CD1c-positive myeloid dendritic cell (primary cell): ENCODE measurements around the gene CAP2.
"Not testable (repeated sequence)": the region's sequence is repeated elsewhere in the genome, so short reads cannot be mapped to it uniquely, and the experiment has no call there.

Experiments used
- DNase-seq: peaks from one replicate; pipeline ENCODE4 v3.0.0-alpha.2; 2016; ENCODE audit errors: extremely low spot score

CAP2 gene

DNA sequence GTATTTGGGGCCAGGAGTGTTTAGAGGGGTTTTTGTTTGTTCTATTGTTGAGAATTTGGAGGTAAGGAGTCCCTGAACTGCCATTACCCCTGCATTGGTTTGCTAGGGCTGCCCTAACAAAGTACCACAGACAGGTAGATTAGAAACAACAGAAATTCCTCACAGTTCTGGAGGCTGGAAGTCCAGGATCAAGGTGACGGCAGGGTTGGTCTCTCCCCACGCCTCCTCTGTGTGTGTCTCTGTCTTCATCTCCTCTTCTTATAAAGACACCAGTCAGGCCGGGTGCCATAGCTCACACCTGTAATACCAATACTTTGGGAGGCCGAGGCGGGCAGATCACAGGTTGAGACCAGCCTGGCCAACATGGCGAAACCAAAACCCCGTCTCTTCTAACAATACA, 109.7 kb downstream of the CAP2 start:
- DNase-seq, result no peak

DNA sequence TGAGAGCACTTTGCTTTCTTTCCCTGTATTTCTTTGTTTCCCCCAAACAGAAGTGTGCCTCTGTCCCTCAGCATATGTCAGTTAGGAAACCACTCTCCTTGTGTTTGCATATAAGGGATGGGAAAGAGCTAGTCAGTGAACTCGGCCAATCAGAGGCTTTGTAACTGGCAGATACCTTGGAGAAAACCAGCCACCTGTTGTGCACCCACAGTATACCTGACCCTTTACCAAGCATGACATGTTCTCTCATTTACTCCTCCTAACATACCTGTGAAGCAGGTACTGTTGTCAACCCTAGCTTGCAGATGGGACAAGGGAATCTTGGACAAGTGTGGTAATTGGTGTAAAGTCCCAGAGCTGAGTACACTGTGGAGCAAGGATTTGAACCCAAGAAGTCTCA, 110.6 kb downstream of the CAP2 start:
- no peak for DNase-seq

DNA sequence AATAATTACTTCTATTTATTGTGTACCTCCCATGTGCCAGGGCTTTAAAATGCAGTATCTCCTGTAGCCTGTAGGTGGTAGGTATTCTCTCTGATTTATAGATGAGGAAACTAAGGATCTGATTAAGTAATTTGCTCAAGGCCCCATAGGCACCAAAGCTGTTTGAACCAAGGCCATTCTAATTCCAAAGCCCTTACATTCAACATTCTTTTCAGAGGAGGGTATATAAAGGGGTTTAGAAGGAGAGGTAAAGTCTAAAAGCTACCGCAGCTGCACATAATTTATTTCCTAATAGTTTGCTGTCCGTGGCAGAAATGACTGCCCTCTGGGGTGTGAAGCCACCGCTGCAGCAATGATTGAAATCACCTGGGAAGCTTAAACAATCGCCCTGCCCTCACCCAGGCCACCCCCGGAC, 111.7 kb downstream of the CAP2 start:
- DNase-seq, result no peak

DNA sequence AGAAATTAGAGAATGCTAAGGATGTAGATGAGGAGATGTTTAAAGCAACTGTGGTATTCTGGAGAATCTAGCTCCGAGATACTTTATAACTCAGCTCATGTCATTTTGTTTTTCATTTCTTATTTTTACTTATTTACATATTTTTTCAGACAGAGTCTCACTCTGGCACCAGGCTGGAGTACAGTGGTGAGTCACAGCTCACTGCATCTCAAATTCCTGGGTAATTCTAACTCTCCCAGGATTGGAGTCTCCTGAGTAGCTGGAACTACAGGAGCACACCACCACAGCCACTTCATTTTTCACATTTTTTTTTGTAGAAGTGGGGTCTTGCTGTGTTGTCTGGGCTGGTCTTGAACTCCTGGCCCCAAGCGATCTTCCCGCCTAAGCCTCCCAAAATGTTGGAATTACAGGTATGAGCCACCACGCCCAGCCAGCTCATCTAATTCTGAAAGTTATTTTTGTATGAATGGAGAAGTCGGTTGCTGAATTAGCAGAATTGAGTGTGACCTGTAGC, 112.4 kb downstream of the CAP2 start:
- no peak for DNase-seq

DNA sequence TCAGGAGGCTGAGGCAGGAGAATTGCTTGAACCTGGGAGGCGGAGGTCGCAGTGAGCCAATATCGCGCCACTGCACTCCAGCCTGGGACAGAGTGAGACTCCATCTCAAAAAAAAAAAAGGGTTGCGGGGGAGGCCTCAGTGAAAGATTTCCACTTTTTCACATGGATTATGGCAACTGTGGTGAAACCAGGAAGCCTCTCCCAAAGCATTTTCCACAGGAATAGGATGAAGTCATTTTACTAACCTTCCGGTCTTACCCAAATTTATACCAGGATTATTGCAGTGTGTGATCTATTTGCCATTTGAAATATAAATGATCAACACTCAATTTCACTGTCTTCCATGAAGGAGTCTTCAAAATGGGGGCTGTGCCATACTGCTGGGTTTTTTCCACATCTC, 113.1 kb downstream of the CAP2 start:
- DNase-seq, result no peak

DNA sequence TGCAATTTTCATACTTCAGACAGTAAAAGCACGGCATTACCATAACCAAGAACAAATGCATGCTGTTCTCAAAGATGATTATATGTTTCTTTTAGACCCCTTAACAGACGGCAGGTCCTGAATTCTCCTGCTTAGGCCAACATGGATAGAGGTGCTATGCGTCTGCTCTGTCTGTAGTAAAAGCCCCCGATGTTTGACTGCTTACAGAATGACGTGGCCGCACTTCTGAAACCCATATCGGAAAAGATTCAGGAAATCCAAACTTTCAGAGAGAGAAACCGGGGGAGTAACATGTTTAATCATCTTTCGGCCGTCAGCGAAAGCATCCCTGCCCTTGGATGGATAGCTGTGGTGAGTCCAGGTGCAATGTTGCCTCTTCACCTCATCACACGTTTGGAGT, 113.6 kb downstream of the CAP2 start:
- no peak for DNase-seq

DNA sequence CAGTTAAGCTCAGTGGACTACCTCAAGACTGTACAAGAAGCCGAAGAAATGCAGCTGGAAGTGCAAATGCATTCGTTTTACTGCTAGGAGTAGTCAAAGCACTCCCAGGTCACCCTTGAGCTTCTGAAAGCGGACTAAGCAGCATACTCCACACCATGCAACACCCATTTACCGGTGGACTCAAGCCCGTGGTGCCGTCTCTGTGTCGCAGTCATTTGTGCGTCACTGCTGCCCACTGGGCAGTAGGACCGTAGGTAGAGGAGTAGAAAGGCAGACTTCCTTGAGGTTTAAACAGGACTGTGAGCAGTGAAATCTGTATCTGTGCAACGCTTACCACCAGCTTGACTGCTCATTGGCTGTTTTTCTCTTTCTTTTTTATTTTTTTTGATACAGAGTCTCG, 117.7 kb downstream of the CAP2 start:
- no peak for DNase-seq

DNA sequence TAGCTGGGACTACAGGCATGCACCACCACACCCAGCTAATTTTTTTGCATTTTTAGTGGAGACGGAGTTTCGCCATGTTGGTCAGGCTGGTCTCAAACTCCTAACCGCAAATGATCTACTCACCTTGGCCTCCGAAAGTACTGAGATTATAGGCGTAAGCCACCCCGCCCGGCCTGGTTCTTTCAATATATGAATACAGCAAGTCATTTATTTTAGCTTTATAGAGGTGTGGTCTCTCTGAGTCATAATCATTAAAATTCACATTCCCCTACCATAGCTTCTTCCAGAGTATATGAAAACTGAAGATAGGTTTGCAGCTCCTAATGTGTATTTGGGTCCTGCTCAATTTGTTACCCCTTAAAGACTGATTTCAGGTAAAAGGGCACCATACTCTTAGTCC, 118.2 kb downstream of the CAP2 start:
- DNase-seq, result no peak

DNA sequence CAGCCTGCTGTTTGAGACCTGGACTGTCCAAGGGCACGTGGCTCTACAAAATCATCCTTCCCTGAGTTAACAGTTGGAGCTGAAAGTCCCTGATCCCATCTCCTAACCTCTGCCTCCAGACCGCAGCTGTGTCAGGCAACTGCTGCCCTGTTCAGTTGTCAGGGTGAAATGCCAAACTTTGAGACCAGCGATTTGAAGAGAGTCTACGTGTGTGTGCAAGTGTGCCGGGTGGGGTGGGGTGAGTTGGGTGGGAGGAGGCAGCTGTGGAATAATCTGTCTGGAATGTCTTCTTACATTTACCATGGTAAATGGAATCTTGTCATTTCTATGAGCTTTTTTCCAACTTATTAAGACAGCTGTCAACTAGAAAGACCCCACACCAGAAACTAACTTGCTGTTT, 125.7 kb downstream of the CAP2 start:
- DNase-seq, result no peak

DNA sequence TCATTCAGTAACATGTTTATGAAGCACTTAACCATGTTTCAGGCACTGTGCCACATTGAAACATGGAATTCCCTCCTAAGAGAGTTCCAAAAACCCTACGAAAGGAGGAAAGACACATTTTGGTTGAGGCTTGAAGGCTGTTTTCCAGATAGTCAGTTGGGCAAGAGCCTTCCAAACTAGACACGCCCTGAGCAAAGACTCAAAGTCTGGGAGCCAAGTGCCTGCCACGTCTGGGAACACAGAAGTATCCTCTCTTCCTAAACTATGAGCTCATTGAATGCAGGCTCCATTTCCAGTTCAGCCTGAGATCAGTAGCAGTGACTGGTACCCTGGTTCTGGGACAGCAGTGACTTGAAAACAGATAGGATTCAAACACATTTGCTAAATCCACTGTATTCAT, 132.2 kb downstream of the CAP2 start:
- no peak for DNase-seq

DNA sequence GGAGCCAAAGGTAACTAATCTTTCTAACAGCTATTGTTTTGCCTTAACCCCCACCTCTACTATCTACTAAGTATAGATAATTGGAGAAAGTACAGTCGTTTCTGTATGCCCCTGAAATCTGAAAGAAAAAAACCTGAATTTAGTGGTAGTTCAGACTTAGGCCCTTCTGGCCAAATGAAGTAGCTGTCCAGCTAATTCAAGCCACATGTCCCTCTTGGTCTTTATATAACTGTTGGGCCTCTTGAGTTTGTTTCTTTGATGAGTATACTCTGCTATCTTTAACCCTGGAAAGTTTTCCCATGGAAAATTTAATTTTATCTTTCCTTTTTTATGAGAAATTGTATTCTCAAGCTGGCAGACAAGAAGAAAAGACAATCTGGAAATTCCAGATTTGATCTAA, 133.7 kb downstream of the CAP2 start:
- DNase-seq, result no peak

DNA sequence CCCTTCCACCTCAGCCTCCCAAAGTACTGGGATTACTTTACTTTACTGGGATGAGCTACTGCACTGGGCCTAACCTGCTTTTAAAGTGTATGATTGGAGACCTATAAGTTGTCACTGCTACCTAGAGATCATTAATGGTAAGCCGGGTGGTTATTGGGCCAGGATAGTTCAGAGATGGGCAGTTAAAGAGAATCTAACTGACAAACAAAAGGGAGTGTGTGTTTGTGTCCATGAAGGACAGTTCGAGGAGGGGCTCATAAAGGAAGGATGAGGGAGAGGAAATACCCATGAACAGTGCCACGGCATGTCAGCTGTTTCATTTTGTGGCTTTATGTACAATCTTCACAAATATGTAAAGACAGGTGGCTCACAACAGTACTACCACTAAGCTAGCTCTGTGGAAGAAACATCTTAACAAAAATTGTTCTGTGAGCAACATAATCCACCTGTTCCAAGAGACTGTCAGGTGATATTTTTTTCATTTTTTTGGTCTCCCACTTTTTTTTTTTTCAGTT, 137.0 kb downstream of the CAP2 start:
- DNase-seq, result no peak

DNA sequence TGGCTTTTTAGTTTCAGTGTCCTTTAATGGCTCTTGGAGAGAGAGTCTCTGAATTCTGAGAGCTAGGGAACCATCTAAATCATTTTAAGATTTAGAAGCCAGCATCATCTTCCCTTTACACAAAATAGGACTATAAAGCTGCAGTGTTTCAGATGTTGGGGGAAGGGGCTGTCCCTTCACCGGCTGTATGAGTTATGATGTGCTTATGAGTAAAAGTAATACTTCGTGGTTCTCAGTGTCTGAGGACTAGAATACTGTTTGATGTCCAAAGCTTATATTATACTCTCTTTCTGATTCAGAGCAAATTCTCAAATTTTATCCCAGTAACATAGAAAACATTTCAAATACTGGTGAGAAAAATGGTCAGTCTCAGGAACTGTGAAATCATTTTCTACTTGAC, 143.2 kb downstream of the CAP2 start:
- no peak for DNase-seq

DNA sequence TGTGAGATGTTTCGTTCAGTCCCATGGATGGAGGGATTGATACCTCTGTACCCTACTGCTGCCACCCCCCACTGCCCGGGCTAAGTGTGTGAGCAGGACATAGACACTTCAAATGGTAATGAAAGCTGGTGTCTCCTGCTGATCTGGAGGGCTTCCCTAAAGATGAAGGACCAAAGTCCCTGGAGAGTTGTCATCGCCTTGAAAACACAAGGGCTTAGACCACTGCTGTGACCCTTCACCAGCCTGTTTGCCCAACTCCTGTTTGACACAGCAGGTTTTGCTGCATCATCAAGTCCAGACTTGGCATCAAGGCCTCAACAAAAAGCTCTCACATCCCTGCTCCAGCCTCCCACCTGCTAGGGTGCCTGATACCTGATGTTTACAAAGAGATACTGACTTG, 148.8 kb downstream of the CAP2 start:
- DNase-seq, result no peak

DNA sequence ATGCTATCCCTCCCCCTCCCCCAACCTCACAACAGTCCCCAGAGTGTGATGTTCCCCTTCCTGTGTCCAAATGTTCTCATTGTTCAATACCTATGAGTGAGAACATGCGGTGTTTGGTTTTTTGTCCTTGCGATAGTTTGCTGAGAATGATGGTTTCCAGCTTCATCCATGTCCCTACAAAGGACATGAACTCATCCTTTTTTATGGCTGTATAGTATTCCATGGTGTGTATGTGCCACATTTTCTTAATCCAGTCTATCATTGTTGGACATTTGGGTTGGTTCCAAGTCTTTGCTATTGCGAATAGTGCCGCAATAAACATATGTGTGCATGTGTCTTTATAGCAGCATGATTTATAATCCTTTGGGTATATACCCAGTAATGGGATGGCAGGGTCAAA, 152.3 kb downstream of the CAP2 start:
- not testable (repeated sequence) for DNase-seq

DNA sequence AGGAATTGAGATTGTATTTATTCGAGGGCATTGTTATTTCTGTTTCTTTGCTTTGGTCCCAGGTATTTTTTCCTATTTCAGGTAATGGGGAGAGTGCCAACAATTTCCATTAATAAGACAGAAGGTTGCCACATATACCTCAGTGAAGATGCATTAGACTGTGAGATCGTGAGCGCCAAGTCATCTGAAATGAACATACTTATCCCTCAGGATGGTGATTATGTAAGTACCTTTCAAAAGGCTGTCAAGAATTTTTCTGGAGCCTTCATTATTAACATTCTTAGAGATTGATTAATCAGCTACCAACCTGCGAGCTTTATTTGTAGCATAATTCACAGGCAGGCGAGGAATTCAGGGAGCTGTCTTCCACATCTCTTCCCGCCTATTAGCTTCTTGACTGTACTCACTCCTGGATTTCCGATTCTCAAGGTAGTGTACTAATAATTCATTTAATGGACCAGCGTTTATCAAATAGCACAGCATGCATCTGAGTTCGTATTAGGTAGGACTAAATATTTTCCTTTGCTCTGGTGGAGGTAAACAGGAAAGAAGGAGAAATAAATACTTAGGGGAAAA, 158.1 kb downstream of the CAP2 start:
- DNase-seq, result no peak

DNA sequence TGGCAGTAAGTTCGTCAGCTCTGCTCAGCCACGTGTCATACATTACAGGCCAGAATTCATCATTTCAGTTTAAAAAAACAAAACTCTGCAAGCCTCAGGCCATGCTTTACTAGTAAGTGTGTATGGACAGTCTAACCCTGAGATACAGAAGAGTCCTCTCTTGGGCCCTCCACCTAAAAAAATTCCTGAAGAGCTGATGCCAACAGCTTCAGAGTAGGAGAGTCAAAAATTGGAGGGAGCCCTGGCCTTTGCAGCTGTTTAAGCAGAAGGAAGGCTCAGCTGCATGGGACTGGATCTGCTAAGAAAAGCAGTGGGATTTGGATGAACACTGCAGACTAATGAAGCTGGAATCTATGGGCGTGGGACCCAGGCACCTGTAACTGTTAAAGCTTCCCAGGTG, 159.5 kb downstream of the CAP2 start:
- no peak for DNase-seq

DNA sequence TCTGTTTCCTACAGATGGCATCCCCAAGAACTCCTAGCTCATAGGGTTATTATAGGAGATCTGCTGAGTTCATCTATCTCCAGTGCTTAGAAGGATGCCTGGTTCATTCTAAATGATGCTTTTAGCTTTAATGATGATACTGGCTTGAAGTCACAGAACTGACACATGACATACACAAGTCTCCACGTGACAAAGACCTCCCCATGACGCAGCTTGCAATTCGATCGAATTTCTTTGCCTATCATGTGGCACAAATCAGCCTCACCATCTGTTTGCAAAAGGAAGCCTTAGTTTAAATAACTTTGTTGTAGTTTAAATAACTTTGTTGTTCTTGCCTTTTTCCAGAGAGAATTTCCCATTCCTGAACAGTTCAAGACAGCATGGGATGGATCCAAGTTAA, 162.6 kb downstream of the CAP2 start:
- DNase-seq, result no peak

DNA sequence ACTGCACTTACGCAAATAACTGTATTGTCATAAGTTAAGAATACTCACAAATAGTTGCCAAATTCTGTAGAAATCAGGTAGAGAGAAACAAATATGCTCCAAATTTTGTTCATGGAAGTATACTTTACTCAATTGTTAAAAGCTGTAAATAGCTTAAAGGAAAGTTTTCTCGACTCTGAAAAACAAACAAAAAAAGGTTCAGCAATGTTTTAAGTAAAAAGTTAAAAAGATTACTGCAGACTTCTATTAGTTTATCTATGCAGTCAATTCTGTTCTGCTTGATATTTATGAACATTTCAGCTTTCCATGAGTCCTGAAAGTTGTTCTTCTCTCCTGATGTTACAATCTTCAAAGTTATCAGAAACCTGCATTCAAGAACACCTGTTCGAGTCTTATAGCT, 169.2 kb downstream of the CAP2 start:
- no peak for DNase-seq

DNA sequence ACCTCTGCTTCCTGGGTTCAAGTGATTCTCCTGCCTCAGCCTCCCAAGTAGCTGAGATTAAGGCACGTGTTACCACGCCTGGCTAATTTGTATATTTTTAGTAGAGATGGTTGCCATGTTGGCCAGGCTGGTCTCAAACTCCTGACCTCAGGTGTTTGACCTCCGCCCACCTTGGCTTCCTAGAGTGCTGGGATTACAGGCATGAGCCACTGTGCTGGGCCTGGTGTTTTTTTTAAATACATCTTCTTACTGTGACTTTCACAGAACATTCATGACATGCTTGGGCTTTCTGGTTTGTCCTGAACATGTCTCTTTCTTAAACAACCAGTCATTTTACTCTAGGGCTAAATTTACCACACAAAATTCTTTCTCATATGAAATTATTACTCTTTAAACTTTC, 172.0 kb downstream of the CAP2 start:
- no peak for DNase-seq

DNA sequence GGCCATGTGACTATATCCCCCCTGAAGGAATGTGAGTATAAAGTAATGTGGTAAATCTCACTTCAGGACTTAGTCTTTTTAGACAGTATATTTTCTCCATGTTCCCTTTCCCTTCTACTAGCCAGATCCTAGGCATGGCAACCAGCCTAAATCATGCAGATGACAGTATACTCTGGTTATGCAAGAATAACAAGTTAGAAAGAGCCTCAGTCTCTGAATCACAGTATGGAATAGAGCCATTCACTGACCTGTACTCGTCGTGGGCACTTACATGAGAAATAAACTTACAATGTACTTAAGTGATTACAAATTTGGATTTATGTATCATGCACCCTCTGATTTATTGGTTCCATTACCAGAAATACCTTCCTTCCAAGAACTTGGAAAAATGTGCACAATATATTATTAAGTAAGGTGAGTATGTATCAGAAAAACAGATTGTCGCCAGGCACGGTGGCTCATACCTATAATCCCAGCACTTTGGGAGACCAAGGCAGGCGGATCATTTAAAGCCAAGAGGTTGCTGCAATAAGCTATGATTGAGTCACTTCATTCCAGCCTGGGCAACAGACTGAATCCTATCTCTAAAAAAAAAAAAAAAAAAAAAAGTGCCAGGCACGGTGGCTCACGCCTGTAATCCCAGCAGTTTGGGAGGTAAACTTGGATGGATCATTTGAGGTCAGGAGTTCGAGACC, 181.6 kb downstream of the CAP2 start:
- no peak for DNase-seq

DNA sequence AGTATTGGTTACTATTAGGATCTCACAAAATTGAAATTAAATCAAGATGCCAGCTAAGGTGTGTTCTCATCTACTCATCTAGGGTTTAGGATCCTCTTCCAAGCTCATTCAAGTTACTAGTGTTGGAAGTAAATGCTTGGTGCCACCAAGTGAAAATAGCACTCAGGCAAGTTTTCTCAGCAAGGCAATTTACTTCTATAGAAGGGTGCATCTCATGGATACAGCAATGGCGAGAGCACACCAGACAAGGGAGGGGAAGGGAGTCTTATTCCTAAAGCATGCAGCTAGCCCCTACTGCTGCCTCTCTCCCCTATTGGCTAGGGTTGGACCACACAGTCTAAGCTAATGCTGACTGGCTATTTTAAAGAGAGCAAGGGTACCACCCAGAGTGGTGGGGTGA, 183.7 kb downstream of the CAP2 start:
- DNase-seq, result no peak

DNA sequence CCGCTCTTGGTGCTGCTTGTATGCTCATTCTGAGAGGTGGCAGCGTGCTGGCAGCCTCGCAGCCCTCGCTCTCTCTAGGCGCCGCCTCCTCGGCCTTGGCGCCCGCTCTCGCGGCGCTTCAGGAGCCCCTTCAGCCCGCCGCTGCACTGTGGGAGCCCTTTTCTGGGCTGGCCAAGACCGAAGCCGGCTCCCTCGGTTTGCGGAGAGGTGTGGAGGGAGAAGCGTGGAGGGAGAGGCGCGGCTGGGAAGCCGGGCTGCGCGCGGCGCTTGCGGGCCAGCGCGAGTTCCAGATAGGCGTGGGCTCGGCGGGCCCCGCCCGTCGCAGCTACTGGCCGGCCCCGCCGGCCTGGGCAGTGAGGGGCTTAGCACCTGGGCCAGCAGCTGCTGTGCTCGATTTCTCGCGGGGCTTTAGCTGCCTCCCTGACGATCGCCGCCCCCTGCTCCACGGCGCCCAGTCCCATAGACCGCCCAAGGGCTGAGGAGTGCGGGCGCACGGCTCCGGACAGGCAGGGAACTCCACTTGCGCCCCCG, 187.2 kb downstream of the CAP2 start:
- DNase-seq, result peak; percentile 32
